Breast epithelium (tissue), 4 donors: ENCODE data around the gene AVPR2. TPM values are rescaled to one million over a fixed set of nuclear protein-coding genes. Genes with fewer than 3 reads are reported as not detected.

ENCODE experiments used
- DNase-seq, 2 donors: peaks; one replicate each; pipeline ENCODE4 v3.0.0-alpha.2; 2019; ENCODE audit warnings: low spot score in 2 of 2
- H3K27ac ChIP-seq, 2 donors: fragments of 200-600 bp; sonication (generic) in 1 of 2; one replicate each; pipeline ENCODE4 v1.5.1; 2016 to 2019; ENCODE audit warnings: mild to moderate bottlenecking in 1 of 2
- H3K27me3 ChIP-seq, 2 donors: fragments of 200-600 bp; sonication (generic) in 1 of 2; one replicate each; pipeline versions ENCODE4 v1.5.1 to v1.6.0; 2017 to 2019; ENCODE audit warnings: control low read depth in 1 of 2, mild to moderate bottlenecking in 1 of 2
- H3K36me3 ChIP-seq: fragments of 200-600 bp; one replicate; pipeline ENCODE4 v1.5.1; 2019
- H3K4me1 ChIP-seq, 2 donors: fragments of 200-600 bp; sonication (generic); one replicate each; pipeline ENCODE4 v1.5.1; 2016 to 2019; ENCODE audit warnings: control low read depth in 1 of 2
- H3K4me3 ChIP-seq, 3 donors: fragments of 200-600 bp; sonication (generic); 1 replicate in 2 of 3; 2 replicates in 1 of 3; pipeline ENCODE4 v1.5.1; 2016 to 2019; ENCODE audit warnings: mild to moderate bottlenecking in 3 of 3, moderate library complexity in 2 of 3
- H3K9me3 ChIP-seq, 2 donors: fragments of 200-600 bp; sonication (generic) in 1 of 2; one replicate each; pipeline ENCODE4 v1.5.1; 2016 to 2019; ENCODE audit warnings: control low read depth in 1 of 2
- POLR2A ChIP-seq: fragments of 450-650 bp; IDR thresholded peaks from one replicate; pipeline ENCODE4 v1.6.1; 2016; ENCODE audit warnings: antibody characterized with exemption, mild to moderate bottlenecking, moderate library complexity
- POLR2AphosphoS5 ChIP-seq, 3 donors: sonication (generic); formaldehyde crosslinking; IDR thresholded peaks; one replicate each; pipeline ENCODE4 v1.6.1; 2017; ENCODE audit warnings: antibody characterized with exemption in 3 of 3
- intact Hi-C: fragments of 100-400 bp; cut with DNase I; formaldehyde crosslinking; loops from one replicate; pipeline ENCODE4 v1.15.1; 2023; ENCODE audit warnings: low total_unique reads
- total RNA-seq, 3 donors: library from RNA; depleted of rRNA; stranded (reverse); fragments of >200 nt; gene quantifications; one replicate each; pipeline ENCODE4 v1.1.0, GENCODE V29; 2016
- TF ChIP-seq, protein P1 (sequence below), 3 donors: fragments of 450-650 bp; IDR thresholded peaks; one replicate each; pipeline ENCODE4 v1.5.1; 2016 to 2017; ENCODE audit warnings: antibody characterized with exemption in 3 of 3, mild to moderate bottlenecking in 3 of 3, moderate library complexity in 3 of 3

Gene AVPR2
- total RNA-seq, 3 donors from 2014 or later = 0.44 to 5.9 (median 5.3) TPM

DNA sequence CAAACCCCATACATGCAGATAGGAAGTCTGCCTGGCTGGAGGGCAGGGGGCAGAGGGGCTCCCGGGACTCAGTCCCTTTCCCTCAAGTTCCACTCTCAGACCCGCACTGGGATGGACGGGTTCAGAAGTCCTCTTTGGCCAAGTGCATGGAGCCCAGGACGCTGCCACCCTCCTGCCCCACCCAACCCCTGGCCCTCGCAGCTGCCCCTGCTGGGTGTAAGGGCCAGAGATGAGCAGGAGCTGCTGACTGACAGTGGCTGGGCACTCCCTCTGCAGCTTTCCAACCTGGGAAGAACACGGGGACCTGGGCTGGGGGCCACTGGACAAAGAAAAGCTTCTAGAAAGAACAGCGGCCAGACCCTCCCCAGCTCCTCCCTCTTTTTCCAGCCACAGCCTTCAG, 21.9 kb upstream of the AVPR2 start:
- intact Hi-C loops = no loop called here
- H3K27me3 ChIP-seq = peaks cover 6 to 96% of the 10 kb centered on the region in 2 donors
- H3K27ac ChIP-seq = no peak overlapping the region
- no peaks in the 10 kb centered on the region for H3K4me1 ChIP-seq
- H3K9me3 ChIP-seq = no peaks in the 10 kb centered on the region
- no peak for DNase-seq
- H3K4me3 ChIP-seq = no peak overlapping the region
- H3K36me3 ChIP-seq = no peaks in the 10 kb centered on the region
- TF ChIP-seq POLR2A (no peak), POLR2AphosphoS5 (IDR thresholded peaks at IDR 0.05) (no peak)
- TF ChIP-seq, protein P1, sequence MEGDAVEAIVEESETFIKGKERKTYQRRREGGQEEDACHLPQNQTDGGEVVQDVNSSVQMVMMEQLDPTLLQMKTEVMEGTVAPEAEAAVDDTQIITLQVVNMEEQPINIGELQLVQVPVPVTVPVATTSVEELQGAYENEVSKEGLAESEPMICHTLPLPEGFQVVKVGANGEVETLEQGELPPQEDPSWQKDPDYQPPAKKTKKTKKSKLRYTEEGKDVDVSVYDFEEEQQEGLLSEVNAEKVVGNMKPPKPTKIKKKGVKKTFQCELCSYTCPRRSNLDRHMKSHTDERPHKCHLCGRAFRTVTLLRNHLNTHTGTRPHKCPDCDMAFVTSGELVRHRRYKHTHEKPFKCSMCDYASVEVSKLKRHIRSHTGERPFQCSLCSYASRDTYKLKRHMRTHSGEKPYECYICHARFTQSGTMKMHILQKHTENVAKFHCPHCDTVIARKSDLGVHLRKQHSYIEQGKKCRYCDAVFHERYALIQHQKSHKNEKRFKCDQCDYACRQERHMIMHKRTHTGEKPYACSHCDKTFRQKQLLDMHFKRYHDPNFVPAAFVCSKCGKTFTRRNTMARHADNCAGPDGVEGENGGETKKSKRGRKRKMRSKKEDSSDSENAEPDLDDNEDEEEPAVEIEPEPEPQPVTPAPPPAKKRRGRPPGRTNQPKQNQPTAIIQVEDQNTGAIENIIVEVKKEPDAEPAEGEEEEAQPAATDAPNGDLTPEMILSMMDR (IDR thresholded peaks at IDR 0.05) = no peak

DNA sequence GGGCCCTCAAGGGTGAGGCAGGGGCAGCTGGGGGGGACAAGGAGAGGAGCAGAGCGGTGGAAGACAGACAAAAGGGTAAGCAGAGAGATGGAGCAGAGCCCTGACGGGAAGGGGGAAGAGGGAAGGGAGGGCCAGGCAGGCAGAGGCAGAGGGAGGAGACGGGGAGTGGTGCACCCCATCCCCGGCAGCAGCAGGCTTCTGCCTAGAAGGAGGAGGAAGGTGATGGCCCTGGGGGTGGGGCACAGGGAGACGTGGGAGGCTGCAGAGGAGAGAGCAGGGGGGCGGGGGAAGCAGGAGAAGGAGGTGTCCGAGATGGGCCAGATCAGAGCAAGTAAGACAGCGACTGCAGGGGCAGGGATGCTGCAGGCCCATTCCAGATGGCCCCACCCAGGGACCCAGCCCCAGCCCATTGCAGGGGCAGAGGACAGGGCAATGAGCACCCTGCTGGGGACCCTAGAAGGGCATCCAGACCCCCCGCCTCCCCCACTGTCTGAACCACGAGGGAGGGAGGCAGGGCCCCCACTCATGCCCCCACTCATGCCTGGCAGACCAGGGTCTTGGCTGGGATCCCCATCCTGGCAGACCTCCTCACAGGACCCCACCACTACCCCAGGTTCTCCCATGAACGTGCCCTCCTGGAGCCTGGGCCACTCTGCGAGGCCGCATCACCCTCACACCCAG, 21.2 kb upstream of the AVPR2 start:
- H3K9me3 ChIP-seq = no peaks in the 10 kb centered on the region
- intact Hi-C loops = no loop called here
- no peaks in the 10 kb centered on the region for H3K4me1 ChIP-seq
- H3K27ac ChIP-seq = no peak overlapping the region
- TF ChIP-seq POLR2AphosphoS5 (IDR thresholded peaks at IDR 0.05) = no peak
- H3K4me3 ChIP-seq = no peak overlapping the region
- H3K27me3 ChIP-seq = peaks cover 6 to 96% of the 10 kb centered on the region in 2 donors
- DNase-seq = no peak
- H3K36me3 ChIP-seq = no peaks in the 10 kb centered on the region

DNA sequence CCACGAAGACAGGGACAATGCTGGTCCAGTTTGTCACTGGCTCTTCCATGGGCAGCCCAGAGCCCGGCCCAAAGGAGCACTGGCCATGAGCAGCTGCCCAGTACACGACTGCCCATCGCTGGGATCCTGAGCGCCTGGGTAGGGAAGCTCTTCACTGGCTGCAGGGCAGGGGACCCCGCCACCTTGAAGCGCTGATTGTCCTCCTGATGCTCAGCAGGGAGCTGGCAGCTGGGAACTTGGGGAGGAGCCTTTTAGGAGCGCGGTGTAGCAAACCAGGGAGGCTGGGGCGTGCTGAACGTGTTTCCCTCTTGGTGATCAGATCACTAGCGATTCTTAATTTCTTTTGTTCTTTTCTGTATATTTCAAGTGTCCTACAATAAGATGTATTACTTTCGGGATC, 20.3 kb upstream of the AVPR2 start:
- DNase-seq = no peak
- Histone ChIP-seq H3K27me3 (peaks cover 6 to 91% of the 10 kb centered on the region in 2 donors), H3K36me3 (no peaks in the 10 kb centered on the region), H3K4me3 (no peak overlapping the region), H3K27ac (no peak overlapping the region), H3K4me1 (no peaks in the 10 kb centered on the region), H3K9me3 (no peaks in the 10 kb centered on the region)
- intact Hi-C loops = no loop called here
- TF ChIP-seq, protein P1 (IDR thresholded peaks at IDR 0.05) = no peak
- TF ChIP-seq POLR2A (no peak), POLR2AphosphoS5 (IDR thresholded peaks at IDR 0.05) (no peak)

DNA sequence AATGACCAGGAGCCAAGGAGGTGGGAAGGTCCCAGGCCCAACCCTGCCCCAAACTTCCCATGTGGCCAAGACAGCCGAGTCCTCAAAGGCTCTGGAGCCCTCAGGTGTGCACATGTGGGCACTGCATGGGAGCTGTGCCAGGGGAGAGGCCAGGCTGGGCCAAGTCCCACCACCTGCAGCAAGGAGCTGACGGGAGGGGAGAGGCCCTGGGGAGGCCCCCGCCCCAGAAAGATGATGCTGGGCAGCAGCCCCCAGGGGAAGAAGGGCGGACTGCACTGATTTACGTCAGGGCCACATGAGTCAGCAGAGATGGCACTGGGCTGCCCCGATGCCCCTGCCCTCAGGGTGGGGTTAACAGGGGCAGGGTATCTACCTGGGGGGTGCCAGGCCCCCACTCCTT, 19.9 kb upstream of the AVPR2 start:
- intact Hi-C loops = no loop called here
- H3K36me3 ChIP-seq = no peaks in the 10 kb centered on the region
- no peak overlapping the region for H3K4me3 ChIP-seq
- DNase-seq = no peak
- no peaks in the 10 kb centered on the region for H3K9me3 ChIP-seq
- H3K27me3 ChIP-seq = peaks cover 6 to 87% of the 10 kb centered on the region in 2 donors
- no peaks in the 10 kb centered on the region for H3K4me1 ChIP-seq
- H3K27ac ChIP-seq = no peak overlapping the region
- TF ChIP-seq, protein P1 (IDR thresholded peaks at IDR 0.05) = no peak

DNA sequence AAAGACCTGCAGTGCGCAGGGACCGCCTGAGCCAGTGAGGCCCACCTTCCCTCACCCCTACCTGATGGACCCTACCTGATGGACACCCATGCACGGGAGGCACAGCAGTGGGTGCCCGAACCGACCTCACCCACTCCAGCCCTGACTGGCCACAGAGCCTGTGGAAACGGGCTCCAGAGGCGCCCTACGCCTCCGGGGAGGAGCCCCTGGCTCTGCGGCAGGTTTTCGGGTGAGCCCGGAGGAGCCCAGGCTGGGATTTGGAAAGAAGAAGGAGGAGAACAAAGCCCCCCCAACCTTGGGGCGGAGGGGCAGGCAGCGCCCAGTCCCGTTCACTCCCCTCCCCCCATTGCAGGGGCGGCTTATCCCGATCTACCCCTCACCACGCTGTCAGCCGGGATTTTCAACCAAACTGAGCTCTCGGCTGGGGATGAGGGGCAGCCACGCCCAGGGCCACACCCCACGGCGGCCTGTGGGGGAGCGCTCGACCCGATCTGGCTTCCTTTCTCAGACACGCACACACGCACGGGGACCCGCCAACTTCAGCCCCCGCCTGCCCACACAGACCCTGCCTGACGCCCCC, 19.2 kb upstream of the AVPR2 start:
- intact Hi-C loops = no loop called here
- Histone ChIP-seq H3K9me3 (no peaks in the 10 kb centered on the region), H3K27ac (no peak overlapping the region), H3K4me1 (no peaks in the 10 kb centered on the region), H3K36me3 (no peaks in the 10 kb centered on the region), H3K4me3 (peak overlapping the region in 1 of 3 donors; percentile 54), H3K27me3 (peaks cover 6 to 80% of the 10 kb centered on the region in 2 donors)
- DNase-seq = no peak
- TF ChIP-seq POLR2AphosphoS5 (IDR thresholded peaks at IDR 0.05) = no peak
- no peak for TF ChIP-seq POLR2A
- TF ChIP-seq, protein P1 (IDR thresholded peaks at IDR 0.05) = no peak
